M059J (cell line): Measurements from ENCODE around the gene ICAM4. TPM values are rescaled to one million over a fixed set of nuclear protein-coding genes. Genes with fewer than 3 reads are reported as not detected.

Source experiments
- DNase-seq: peaks from one replicate; pipeline ENCODE4 v3.0.0-alpha.2; 2012; ENCODE audit warnings: low read depth
- total RNA-seq: library from RNA; depleted of rRNA; stranded (reverse); fragments of >200 nt; shearing (Covaris generic); gene quantifications from 2 replicates; pipeline ENCODE4 v1.2.3, GENCODE V29; 2014; rRNA removed

The ICAM4 gene, protein sequence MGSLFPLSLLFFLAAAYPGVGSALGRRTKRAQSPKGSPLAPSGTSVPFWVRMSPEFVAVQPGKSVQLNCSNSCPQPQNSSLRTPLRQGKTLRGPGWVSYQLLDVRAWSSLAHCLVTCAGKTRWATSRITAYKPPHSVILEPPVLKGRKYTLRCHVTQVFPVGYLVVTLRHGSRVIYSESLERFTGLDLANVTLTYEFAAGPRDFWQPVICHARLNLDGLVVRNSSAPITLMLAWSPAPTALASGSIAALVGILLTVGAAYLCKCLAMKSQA
- not detected in 2 replicates for total RNA-seq

- DNase-seq = no peak
Observed at GRCh38 chr19:10286803-10287737, at the start of gene ICAM4. TSS of gene ICAM4 (plus strand) at chr19:10286955. CDS start at chr19:10287013, 58 bp downstream.

DNA sequence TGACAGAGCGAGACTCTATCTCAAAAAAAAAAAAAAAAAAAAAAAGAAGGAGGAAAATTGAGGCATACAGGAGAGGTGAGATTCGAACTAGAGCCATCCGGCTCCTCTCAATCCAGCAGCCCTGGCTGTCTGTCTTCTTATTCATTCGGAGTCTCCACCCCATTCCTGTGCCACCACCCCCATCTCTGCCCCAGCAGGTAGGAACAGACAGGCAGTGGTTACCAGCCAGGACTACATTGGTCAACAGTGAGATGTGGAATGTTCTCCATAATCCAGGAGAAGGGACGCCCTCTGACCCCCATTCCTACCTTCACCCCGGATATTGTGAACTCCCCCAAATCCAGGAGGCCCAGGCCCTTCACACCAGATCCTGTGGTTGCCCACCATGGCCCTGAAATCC is 49.1 kb upstream of the ICAM4 start:
- no peak for DNase-seq

DNA sequence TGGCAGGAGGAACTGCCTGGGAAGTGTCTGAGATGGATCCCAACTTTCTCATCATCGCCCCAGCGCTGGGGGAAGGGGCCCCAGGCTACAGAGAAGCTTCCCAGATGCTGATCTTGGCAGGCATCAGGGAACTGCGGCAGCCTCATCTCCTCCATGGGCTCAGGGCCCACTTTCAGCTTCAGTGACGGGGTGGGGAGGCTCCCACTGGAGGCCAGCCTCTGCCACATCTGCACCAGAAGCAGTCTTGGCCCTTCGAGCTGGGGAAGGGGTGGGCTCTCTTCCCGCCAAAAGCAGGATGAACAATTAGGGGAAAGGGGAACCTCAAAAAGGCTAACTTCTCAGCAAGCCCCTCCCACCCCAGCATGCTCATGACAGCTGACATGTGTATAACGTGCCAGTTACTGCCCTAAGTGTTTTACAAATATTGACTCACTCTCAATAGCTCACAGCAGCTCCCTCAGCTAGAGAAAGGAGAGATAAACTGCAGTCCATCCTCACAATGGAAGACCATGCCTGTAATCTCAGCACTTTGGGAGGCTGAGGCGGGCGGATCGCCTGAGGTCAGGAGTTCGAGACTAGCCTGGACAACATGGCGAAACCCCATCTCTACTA is 48.5 kb upstream of the ICAM4 start:
- DNase-seq = peak; percentile 55

- DNase-seq = peak; percentile 45
Observed at GRCh38 chr19:10241826-10242449, 44.8 kb upstream of the ICAM4 start.

DNA sequence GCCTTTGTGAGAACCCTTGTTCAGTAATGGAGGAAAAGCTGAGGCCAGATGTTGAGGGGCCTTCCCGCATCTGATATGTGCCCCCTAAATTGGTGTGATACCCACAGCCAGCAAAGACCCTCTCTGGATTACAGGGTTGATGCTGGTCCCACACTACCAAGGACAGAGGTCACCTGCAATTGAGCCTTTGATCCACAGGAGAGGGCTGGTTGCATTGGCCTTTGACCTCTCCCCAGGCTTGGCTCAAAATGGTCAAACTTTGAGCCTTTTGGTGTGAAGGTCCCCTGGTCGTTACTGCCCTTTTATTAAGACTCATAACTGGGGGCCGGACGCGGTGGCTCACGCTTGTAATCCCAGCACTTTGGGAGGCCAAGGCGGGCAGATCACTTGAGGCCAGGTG is 43.1 kb upstream of the ICAM4 start:
- DNase-seq = no peak

- peak; percentile 20 for DNase-seq
Observed at GRCh38 chr19:10245189-10245939, 41.4 kb upstream of the ICAM4 start.

DNA sequence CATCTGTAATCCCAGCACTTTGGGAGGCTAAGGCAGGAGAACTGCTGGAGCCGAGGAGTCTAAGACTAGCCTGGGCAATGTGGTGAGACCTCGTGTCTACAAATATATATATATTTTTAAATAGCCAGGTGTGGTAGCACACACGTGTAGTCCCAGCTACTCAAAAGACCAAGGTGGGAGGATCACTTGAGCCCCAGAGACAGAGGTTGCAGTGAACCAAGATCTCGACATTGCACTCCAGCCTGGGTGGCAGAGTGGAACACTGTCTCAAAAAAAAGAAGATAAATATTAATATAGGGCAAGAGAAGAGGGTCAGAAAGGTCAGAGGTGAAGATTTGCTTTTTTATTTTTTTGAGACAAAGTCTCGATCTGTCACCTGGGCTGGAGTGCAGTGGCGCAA is 40.2 kb upstream of the ICAM4 start:
- no peak for DNase-seq

GRCh38 chr19:10251792-10252694 is 34.7 kb upstream of the ICAM4 start, which contains the start of gene MRPL4:
TSS of gene MRPL4 (plus strand) at chr19:10252214. CDS start at chr19:10252254, 40 bp downstream.
- peak; percentile 99 for DNase-seq

GRCh38 chr19:10252707-10253106 is 34.0 kb upstream of the ICAM4 start:
- DNase-seq = no peak

- DNase-seq = no peak
Observed at GRCh38 chr19:10254244-10254643, 32.5 kb upstream of the ICAM4 start.

DNA sequence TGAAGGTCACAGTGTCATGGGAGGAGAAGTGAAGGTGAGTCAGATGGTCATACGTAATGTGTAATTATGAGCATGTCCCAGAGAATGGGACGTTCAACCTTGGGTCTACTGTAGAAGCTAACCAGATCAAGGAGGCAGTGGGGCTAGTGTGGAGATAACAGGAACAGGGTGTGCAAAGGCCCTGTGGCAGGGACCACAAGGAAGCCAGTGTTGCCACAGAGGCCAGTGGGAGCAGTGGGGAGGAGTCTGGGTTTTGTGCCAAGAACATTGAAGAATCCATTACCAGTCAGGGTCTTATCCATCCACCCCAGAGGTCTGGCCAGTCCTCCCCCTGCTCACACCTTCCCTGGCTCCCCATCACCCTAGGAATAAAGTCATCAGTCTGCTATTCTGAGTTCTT is 31.4 kb upstream of the ICAM4 start:
- no peak for DNase-seq

GRCh38 chr19:10256551-10256950 is 30.2 kb upstream of the ICAM4 start:
- no peak for DNase-seq

DNA sequence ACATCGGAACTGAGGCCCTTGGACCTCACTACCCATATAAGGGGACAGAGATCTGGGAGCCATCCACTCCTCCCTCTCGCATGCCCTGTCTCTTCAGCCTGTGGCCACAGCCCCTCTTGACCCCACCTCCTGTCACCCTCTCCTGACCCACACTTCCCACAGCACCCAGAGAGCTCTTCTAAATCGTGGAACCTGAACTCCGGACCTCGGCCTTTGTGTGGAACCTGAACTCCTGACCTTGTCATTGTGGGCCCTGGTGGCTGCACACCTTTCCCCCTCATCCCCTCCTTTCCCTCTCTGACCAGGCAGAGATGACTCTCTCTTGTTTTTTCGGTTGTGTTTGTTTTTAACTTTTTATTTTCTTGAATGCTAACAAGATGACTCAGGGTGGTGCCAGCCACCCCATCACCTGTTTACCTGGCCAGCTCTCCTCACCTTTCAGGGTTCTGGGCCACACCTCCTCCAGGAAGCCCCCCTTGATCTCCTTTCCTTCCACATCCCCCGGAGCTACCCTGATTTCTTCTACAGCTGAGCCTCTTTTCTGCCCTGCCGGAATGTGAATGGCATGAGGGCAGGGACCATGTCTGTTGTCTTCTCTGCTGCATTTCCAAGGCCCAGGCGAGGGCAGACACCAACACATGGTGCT is 29.7 kb upstream of the ICAM4 start:
- no peak for DNase-seq

- no peak for DNase-seq
Observed at GRCh38 chr19:10258080-10258710, 28.6 kb upstream of the ICAM4 start.

DNA sequence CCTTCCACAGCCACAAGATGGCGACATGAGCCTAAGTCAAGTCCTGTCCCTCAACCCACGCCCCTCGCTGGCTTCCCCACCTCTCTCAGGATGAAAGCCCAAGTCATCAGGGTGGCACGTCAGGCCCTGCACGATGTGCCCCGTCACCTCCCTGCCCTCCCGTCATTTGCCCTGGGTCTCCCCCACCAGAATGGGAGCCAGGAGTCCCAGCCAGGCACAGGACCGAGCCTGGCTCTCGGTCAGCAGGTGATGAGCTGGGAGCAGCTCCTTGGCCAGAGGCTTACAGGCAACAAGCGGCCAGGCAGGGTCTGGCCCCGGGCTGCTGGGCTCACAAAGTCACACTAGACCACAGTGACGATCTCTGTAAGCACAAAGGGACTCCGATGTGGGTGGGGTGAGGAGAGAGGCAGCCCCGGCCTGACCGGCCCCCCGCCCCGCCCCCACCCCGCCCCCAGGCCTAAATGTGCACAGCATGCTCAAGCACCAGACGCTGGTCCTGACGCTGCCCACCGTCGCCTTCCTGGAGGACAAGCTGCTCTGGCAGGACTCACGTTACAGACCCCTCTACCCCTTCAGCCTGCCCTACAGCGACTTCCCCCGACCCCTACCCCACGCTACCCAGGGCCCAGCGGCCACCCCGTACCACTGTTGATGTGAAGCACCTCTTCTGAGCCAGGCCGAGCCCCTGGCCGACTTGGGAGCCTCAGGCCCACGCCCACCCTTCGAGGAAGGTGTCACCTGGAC is 27.4 kb upstream of the ICAM4 start:
- DNase-seq = peak; percentile 80

- peak; percentile 38 for DNase-seq
Observed at GRCh38 chr19:10260141-10260584, 26.6 kb upstream of the ICAM4 start.

DNA sequence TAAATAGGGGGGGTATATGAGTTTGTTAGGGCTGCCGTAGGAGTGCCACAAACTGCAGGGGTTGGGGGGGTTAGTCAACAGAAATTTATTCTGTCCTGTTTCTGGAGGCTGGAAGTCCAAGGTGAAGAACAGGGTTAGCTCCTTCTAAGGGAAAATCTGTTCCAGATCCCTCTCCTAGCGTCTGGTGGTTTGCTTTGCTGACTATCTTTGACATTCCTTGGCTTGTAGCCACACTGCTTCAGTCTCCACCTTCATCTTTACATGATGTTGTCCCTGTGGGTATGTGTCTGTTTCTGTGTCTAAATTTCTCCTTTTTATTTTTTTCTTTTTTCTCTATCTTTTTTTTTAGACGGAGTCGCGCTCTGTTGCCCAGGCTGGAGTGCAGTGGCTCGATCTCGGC is 24.0 kb upstream of the ICAM4 start:
- peak; percentile 60 for DNase-seq

DNA sequence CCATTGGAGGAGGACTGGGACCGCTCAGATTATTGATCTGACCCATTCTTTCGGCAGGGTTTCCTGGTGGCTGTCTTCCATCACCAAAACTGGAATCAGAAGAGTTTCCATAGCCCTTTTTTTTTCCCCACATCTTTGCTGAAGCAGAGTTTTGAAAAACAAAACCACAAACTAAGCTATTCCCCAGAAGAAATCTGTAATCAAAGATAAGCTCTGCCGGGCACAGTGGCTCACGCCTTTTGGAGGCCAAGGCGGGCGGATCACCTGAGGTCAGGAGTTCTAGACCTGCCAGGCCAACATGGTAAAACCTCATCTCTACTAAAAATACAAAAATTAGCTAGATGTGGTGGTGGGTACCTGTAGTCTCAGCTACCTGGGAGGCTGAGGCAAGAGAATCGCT is 20.0 kb upstream of the ICAM4 start:
- DNase-seq = no peak
